K562 (cell line): Measurements from ENCODE around the gene RELL1. TPM values are rescaled to one million over a fixed set of nuclear protein-coding genes. Genes with fewer than 3 reads are reported as not detected.

Experiments used
- ATAC-seq: fragments of 200-7000 bp; cut with Tn5 transposase; 3 replicates; pipeline ENCODE4 v1.9.1; 2020; ENCODE audit warnings: moderate library complexity
- BruUV-seq: library from RNA; stranded (reverse); fragments of 400-500 nt; replicated peaks from 2 replicates; lab custom pipeline; 2021; lab: Mats Ljungman, UMichigan
- CTCF ChIA-PET: fragments of 300-600 bp; formaldehyde crosslinking; extraction: SDS; loops from one replicate; lab custom pipeline; 2021; ENCODE audit warnings: low intra/inter-chr PET ratio; lab: Yijun Ruan, JAX
- POLR2A ChIA-PET: fragments of 300-600, 350-650 bp; sonication (Branson Sonifier 250); formaldehyde crosslinking; extraction: SDS; loops from one replicate; lab custom pipeline; 2021; ENCODE audit warnings: antibody characterized with exemption, inconsistent platforms; lab: Yijun Ruan, JAX
- DNase-seq, 4 experiments: peaks; one replicate each; pipeline versions ENCODE4 v3.0.0 to v3.0.0-alpha.2; 2011 to 2018; ENCODE audit warnings: low spot score in 3 of 4, mixed read lengths in 3 of 4; ENCODE audit errors: extremely low read depth in 1 of 4
- FAIRE-seq: peaks from 2 replicates; lab custom pipeline; 2011; peaks lifted over from hg19 to GRCh38; lab: Jason Lieb, UNC
- H2AFZ ChIP-seq: 2 replicates; pipeline ENCODE4 v1.6.0; 2011; ENCODE audit warnings: low read depth, low read length, control low read depth, inconsistent platforms
- H3K27ac ChIP-seq: fragments of 200-600 bp; 3 replicates; pipeline ENCODE4 v1.8.0; 2011; ENCODE audit warnings: low read depth, mild to moderate bottlenecking, control low read depth, inconsistent platforms, low read length, moderate library complexity, mixed read lengths; ENCODE audit errors: extremely low read depth
- H3K27me3 ChIP-seq, 2 experiments: fragments of 300-600 bp in 1 of 2; 2 replicates in 1 of 2; 3 replicates in 1 of 2; pipeline versions ENCODE4 v1.6.0 to v1.8.0; 2011; ENCODE audit warnings: inconsistent platforms in 2 of 2, low read length in 2 of 2, mild to moderate bottlenecking in 1 of 2, mixed read lengths in 1 of 2, moderate library complexity in 1 of 2; ENCODE audit not compliant: control insufficient read depth in 2 of 2, insufficient read depth in 2 of 2
- H3K36me3 ChIP-seq: fragments of 300-600 bp; 3 replicates; pipeline ENCODE4 v1.8.0; 2011; ENCODE audit warnings: mild to moderate bottlenecking, low read length, inconsistent platforms; ENCODE audit not compliant: control insufficient read depth, insufficient read depth
- H3K4me1 ChIP-seq, 2 experiments: fragments of 200-600 bp in 1 of 2; replicated peaks in 1 of 2; 2 replicates in 1 of 2; 3 replicates in 1 of 2; pipeline versions ENCODE4 v1.5.1 to v1.8.0; 2011; ENCODE audit warnings: inconsistent platforms in 2 of 2, low read length in 2 of 2, mild to moderate bottlenecking in 1 of 2, mixed read lengths in 1 of 2, moderate library complexity in 1 of 2; ENCODE audit not compliant: control insufficient read depth in 2 of 2, insufficient read depth in 2 of 2
- H3K4me2 ChIP-seq: 2 replicates; pipeline ENCODE4 v1.6.1; 2011; ENCODE audit warnings: low read length, control low read depth, inconsistent platforms, mixed read lengths; ENCODE audit not compliant: insufficient read depth
- H3K4me3 ChIP-seq: fragments of 200-600 bp; sonication (generic), shearing (Covaris generic); 2 replicates; pipeline ENCODE4 v1.5.1; 2016; ENCODE audit warnings: control low read depth, inconsistent platforms
- H3K79me2 ChIP-seq: fragments of 200-600 bp; 3 replicates; pipeline ENCODE4 v1.8.0; 2011; ENCODE audit warnings: low read length, inconsistent platforms; ENCODE audit not compliant: control insufficient read depth, insufficient read depth
- H3K9ac ChIP-seq, 2 experiments: 2 replicates each; pipeline versions ENCODE4 v1.6.0 to v1.6.1; 2011; ENCODE audit warnings: low read depth in 2 of 2, low read length in 2 of 2, control low read depth in 1 of 2, inconsistent platforms in 1 of 2, mild to moderate bottlenecking in 1 of 2, mixed read lengths in 1 of 2; ENCODE audit not compliant: insufficient read depth in 1 of 2
- H3K9me1 ChIP-seq: one replicate; pipeline ENCODE4 v1.6.0; 2011; ENCODE audit warnings: inconsistent platforms, mild to moderate bottlenecking, low read length, moderate library complexity; ENCODE audit not compliant: control insufficient read depth, insufficient read depth
- H3K9me3 ChIP-seq: replicated peaks from 2 replicates; pipeline ENCODE4 v1.5.1; 2011; ENCODE audit warnings: low read depth, low read length, inconsistent platforms; ENCODE audit not compliant: control insufficient read depth, insufficient read depth
- H4K20me1 ChIP-seq: replicated peaks from 2 replicates; pipeline ENCODE4 v1.6.1; 2011; ENCODE audit warnings: low read length, inconsistent platforms, mixed read lengths; ENCODE audit not compliant: control insufficient read depth, insufficient read depth
- BHLHE40 ChIP-seq: IDR thresholded peaks from 2 replicates; pipeline ENCODE4 v1.6.1; 2011; ENCODE audit warnings: low read length, improper control_type of control experiment
- CREBBP ChIP-seq: IDR thresholded peaks from one replicate; pipeline ENCODE4 v1.6.1; 2012; ENCODE audit warnings: low read depth, mild to moderate bottlenecking, control low read depth, inconsistent platforms, low read length
- ELF2 ChIP-seq: fragments of 250-450 bp; sonication (Bioruptor Pico); IDR thresholded peaks from 2 replicates; pipeline ENCODE4 v1.5.0; 2021; ENCODE audit warnings: mild to moderate bottlenecking
- FOXP4 ChIP-seq: sonication (generic); formaldehyde crosslinking; IDR thresholded peaks from 2 replicates; pipeline ENCODE4 v1.8.0; 2022; ENCODE audit warnings: mild to moderate bottlenecking, missing genetic modification reagents, borderline replicate concordance
- HOMEZ ChIP-seq: fragments of 250-450 bp; sonication (Bioruptor Pico); IDR thresholded peaks from 2 replicates; pipeline ENCODE4 v1.4.0; 2020; ENCODE audit warnings: mild to moderate bottlenecking, moderate library complexity
- MTA1 ChIP-seq: fragments of 450-650 bp; IDR thresholded peaks from 2 replicates; pipeline ENCODE4 v1.6.1; 2017; ENCODE audit warnings: borderline replicate concordance
- RCOR1 ChIP-seq, 2 experiments: IDR thresholded peaks; 2 replicates each; pipeline ENCODE4 v1.6.1; 2012; ENCODE audit warnings: low read depth in 2 of 2, low read length in 2 of 2, borderline replicate concordance in 1 of 2, improper control_type of control experiment in 1 of 2
- SIN3B ChIP-seq: fragments of 450-650 bp; IDR thresholded peaks from 2 replicates; pipeline ENCODE4 v1.6.1; 2017; ENCODE audit warnings: low read depth, mild to moderate bottlenecking, moderate library complexity
- ZNF407 ChIP-seq: fragments of 450-650 bp; IDR thresholded peaks from 2 replicates; pipeline ENCODE4 v1.6.1; 2016; ENCODE audit warnings: low read depth
- WGBS: fragments of 100-300 bp; shearing (Covaris generic); methylation state at CpG from one replicate; pipeline ENCODE4 v1.1.6; 2016; ENCODE audit warnings: low coverage, mixed read lengths; ENCODE audit not compliant: insufficient coverage; ENCODE audit errors: missing lambda C conversion rate; 5-methylcytosine and 5-hydroxymethylcytosine counted together
- in situ Hi-C: fragments of 300-500 bp; cut with MboI; formaldehyde crosslinking; loops from 4 replicates; pipeline ENCODE4 v1.15.0; 2018; ENCODE audit warnings: inconsistent platforms, mixed read lengths
- intact Hi-C: fragments of 100-400 bp; cut with micrococcal nuclease; formaldehyde crosslinking; loops from 2 replicates; pipeline ENCODE4 v1.14.2; 2022
- polyA plus RNA-seq, 8 experiments: library from polyadenylated mRNA; depleted of rRNA in 4 of 8; stranded (reverse) in 5 of 8; unstranded in 3 of 8; fragments of >200 nt; fragmentation: Nextera tagmentation in 2 of 8; fragmentation: Illumina TruSeq in 1 of 8; extraction: Ambion mirVana in 2 of 8; extraction: Trizol in 1 of 8; gene quantifications; 2 replicates each; pipeline versions ENCODE4 v1.2.1 to v1.2.3, GENCODE V29; 2011 to 2014; ENCODE audit warnings: inconsistent platforms in 1 of 8, missing spikeins in 1 of 8
- total RNA-seq, 7 experiments: library from RNA; depleted of rRNA in 6 of 7; stranded (reverse); fragments of >200 nt in 6 of 7; fragmentation: Illumina TruSeq in 2 of 7; extraction: Trizol in 2 of 7; gene quantifications; 2 replicates each; pipeline versions ENCODE4 v1.2.1 to v1.2.3, GENCODE V29; 2011 to 2021; ENCODE audit warnings: low replicate concordance in 1 of 7

RELL1 gene
- total and polyA plus RNA-seq, 9 of the 15 experiments (the other 6 are each of a cell fraction or from before 2014, with no cell fraction given), result 0.06 to 3.5 (median 1.7) TPM; not detected in 1

GRCh38 chr4:37699868-37700481, 13.8 kb upstream of the RELL1 start (continued):
- no peak for TF ChIP-seq ZNF407

GRCh38 chr4:37697566-37697965, 11.4 kb upstream of the RELL1 start:
- Histone ChIP-seq H3K9ac (no peak overlapping the region), H3K79me2 (no peaks in the 10 kb centered on the region), H3K4me3 (no peak overlapping the region), H3K9me3 (no peaks in the 10 kb centered on the region), H3K27me3 (peaks cover 0 to 4% of the 10 kb centered on the region in 2 experiments; a peak in 2 of 5 replicates), H3K4me1 (no peaks in the 10 kb centered on the region), H3K4me2 (no peak overlapping the region), H2AFZ (no peak overlapping the region), H3K27ac (no peak overlapping the region), H4K20me1 (no peaks in the 10 kb centered on the region), H3K36me3 (no peaks in the 10 kb centered on the region), H3K9me1 (no peaks in the 10 kb centered on the region)
- in situ Hi-C loops, result no loop called here
- DNase-seq (no peak), FAIRE-seq (no peak), ATAC-seq (no peak)
- 5% methylated on average over 3 of the region's 3 CpGs for WGBS
- intact Hi-C loops, result no loop called here
- BruUV-seq, result no TSS peak
- ChIA-PET POLR2A (no interaction called here), CTCF (no interaction called here)
- TF ChIP-seq BHLHE40 (no peak), ELF2 (CRISPR knock-in tag) (no peak), HOMEZ (no peak), RCOR1 (IDR thresholded peaks at IDR 0.05; ENCODE audit: borderline replicate concordance in 1 of 2, low read depth in 2 of 2, low read length in 2 of 2) (no peak), SIN3B (no peak), MTA1 (no peak), FOXP4 (CRISPR knock-in tag) (no peak), CREBBP (no peak)
